ENCODE measurements around the gene PARD3. TPM values are rescaled to one million over a fixed set of nuclear protein-coding genes. Genes with fewer than 3 reads are reported as not detected.

Gene PARD3
- total RNA-seq, 3 donors from 2014 or later, result 0.35 to 0.53 (median 0.37) TPM

GRCh38 chr10:34814223-34814912 lies 728 bp downstream of the PARD3 start:
- peak; percentile 23 to 31 for ATAC-seq

GRCh38 chr10:34813626-34814222 lies 1.4 kb downstream of the PARD3 start:
- Mint-ChIP-seq H3K27me3 (ENCODE audit: low read depth) (peaks cover 64% of the 10 kb centered on the region), H3K4me3 (peak overlapping the region; percentile 58), H3K36me3 (ENCODE audit: insufficient read depth) (no peaks in the 10 kb centered on the region), H3K9me3 (no peaks in the 10 kb centered on the region), H3K4me1 (ENCODE audit: low read depth) (peaks cover 16% of the 10 kb centered on the region)
- ATAC-seq (no peak), DNase-seq (no peak)

More at GRCh38 chr10:34814223-34814912, 728 bp downstream of the PARD3 start:
- Mint-ChIP-seq H3K27me3 (ENCODE audit: low read depth) (peaks cover 61% of the 10 kb centered on the region), H3K9me3 (no peaks in the 10 kb centered on the region), H3K4me3 (peak overlapping the region; percentile 58), H3K4me1 (ENCODE audit: low read depth) (peaks cover 13% of the 10 kb centered on the region), H3K36me3 (ENCODE audit: insufficient read depth) (no peaks in the 10 kb centered on the region)
- no peak for DNase-seq

- peaks cover 16% of the 10 kb centered on the region for H3K4me1 Mint-ChIP-seq (ENCODE audit: low read depth)
- H3K4me3 Mint-ChIP-seq, result no peak overlapping the region
- DNase-seq (no peak), ATAC-seq (no peak)
- peaks cover 61% of the 10 kb centered on the region for H3K27me3 Mint-ChIP-seq (ENCODE audit: low read depth)
- no peaks in the 10 kb centered on the region for H3K36me3 Mint-ChIP-seq (ENCODE audit: insufficient read depth)
- no peaks in the 10 kb centered on the region for H3K9me3 Mint-ChIP-seq
Measured at GRCh38 chr10:34812771-34813170, 2.3 kb downstream of the PARD3 start.

- Mint-ChIP-seq H3K9me3 (no peaks in the 10 kb centered on the region), H3K4me3 (no peak overlapping the region), H3K36me3 (ENCODE audit: insufficient read depth) (no peaks in the 10 kb centered on the region), H3K4me1 (ENCODE audit: low read depth) (peaks cover 16% of the 10 kb centered on the region), H3K27me3 (ENCODE audit: low read depth) (peaks cover 55% of the 10 kb centered on the region)
- DNase-seq, result no peak
- no peak for ATAC-seq
Measured at GRCh38 chr10:34811968-34812514, 3.1 kb downstream of the PARD3 start.

GRCh38 chr10:34811126-34811967 lies 3.7 kb downstream of the PARD3 start:
- H3K4me3 Mint-ChIP-seq, result no peak overlapping the region
- no peak for DNase-seq

GRCh38 chr10:34809796-34810195 lies 5.3 kb downstream of the PARD3 start:
- ATAC-seq (no peak), DNase-seq (no peak)
- H3K36me3 Mint-ChIP-seq (ENCODE audit: insufficient read depth), result no peaks in the 10 kb centered on the region
- H3K9me3 Mint-ChIP-seq, result no peaks in the 10 kb centered on the region
- peaks cover 6% of the 10 kb centered on the region for H3K4me1 Mint-ChIP-seq (ENCODE audit: low read depth)
- no peak overlapping the region for H3K4me3 Mint-ChIP-seq
- H3K27me3 Mint-ChIP-seq (ENCODE audit: low read depth), result peaks cover 42% of the 10 kb centered on the region

More at GRCh38 chr10:34811126-34811967, 3.7 kb downstream of the PARD3 start:
- Mint-ChIP-seq H3K27me3 (ENCODE audit: low read depth) (peaks cover 50% of the 10 kb centered on the region), H3K9me3 (no peaks in the 10 kb centered on the region), H3K4me1 (ENCODE audit: low read depth) (peaks cover 12% of the 10 kb centered on the region), H3K36me3 (ENCODE audit: insufficient read depth) (no peaks in the 10 kb centered on the region)
- no peak for ATAC-seq

- H3K36me3 Mint-ChIP-seq (ENCODE audit: insufficient read depth), result no peaks in the 10 kb centered on the region
- peaks cover 6% of the 10 kb centered on the region for H3K4me1 Mint-ChIP-seq (ENCODE audit: low read depth)
- DNase-seq (no peak), ATAC-seq (peak; percentile 18 to 32)
- H3K27me3 Mint-ChIP-seq (ENCODE audit: low read depth), result peaks cover 42% of the 10 kb centered on the region
- H3K9me3 Mint-ChIP-seq, result no peaks in the 10 kb centered on the region
- H3K4me3 Mint-ChIP-seq, result no peak overlapping the region
Measured at GRCh38 chr10:34808801-34809745, 6.0 kb downstream of the PARD3 start.

GRCh38 chr10:34808336-34808735 lies 6.8 kb downstream of the PARD3 start:
- H3K4me3 Mint-ChIP-seq, result no peak overlapping the region
- peaks cover 6% of the 10 kb centered on the region for H3K4me1 Mint-ChIP-seq (ENCODE audit: low read depth)
- H3K36me3 Mint-ChIP-seq (ENCODE audit: insufficient read depth), result no peaks in the 10 kb centered on the region
- DNase-seq (no peak), ATAC-seq (no peak)
- no peaks in the 10 kb centered on the region for H3K9me3 Mint-ChIP-seq
- peaks cover 35% of the 10 kb centered on the region for H3K27me3 Mint-ChIP-seq (ENCODE audit: low read depth)

GRCh38 chr10:34804306-34804705 lies 10.8 kb downstream of the PARD3 start:
- Mint-ChIP-seq H3K9me3 (no peaks in the 10 kb centered on the region), H3K4me3 (no peak overlapping the region), H3K36me3 (ENCODE audit: insufficient read depth) (no peaks in the 10 kb centered on the region), H3K4me1 (ENCODE audit: low read depth) (peaks cover 2% of the 10 kb centered on the region), H3K27me3 (ENCODE audit: low read depth) (peaks cover 4% of the 10 kb centered on the region)
- DNase-seq (no peak), ATAC-seq (no peak)

- DNase-seq (no peak), ATAC-seq (no peak)
- Mint-ChIP-seq H3K36me3 (ENCODE audit: insufficient read depth) (no peaks in the 10 kb centered on the region), H3K4me3 (no peak overlapping the region), H3K27me3 (ENCODE audit: low read depth) (no peaks in the 10 kb centered on the region), H3K4me1 (ENCODE audit: low read depth) (no peaks in the 10 kb centered on the region), H3K9me3 (no peaks in the 10 kb centered on the region)
Measured at GRCh38 chr10:34802692-34803091, 12.4 kb downstream of the PARD3 start.

GRCh38 chr10:34801097-34801733 lies 13.9 kb downstream of the PARD3 start:
- H3K9me3 Mint-ChIP-seq, result no peaks in the 10 kb centered on the region
- no peaks in the 10 kb centered on the region for H3K27me3 Mint-ChIP-seq (ENCODE audit: low read depth)
- ATAC-seq (no peak), DNase-seq (no peak)
- no peak overlapping the region for H3K4me3 Mint-ChIP-seq
- no peaks in the 10 kb centered on the region for H3K4me1 Mint-ChIP-seq (ENCODE audit: low read depth)
- H3K36me3 Mint-ChIP-seq (ENCODE audit: insufficient read depth), result no peaks in the 10 kb centered on the region

GRCh38 chr10:34800624-34801023 lies 14.5 kb downstream of the PARD3 start:
- Mint-ChIP-seq H3K9me3 (no peaks in the 10 kb centered on the region), H3K36me3 (ENCODE audit: insufficient read depth) (no peaks in the 10 kb centered on the region), H3K27me3 (ENCODE audit: low read depth) (no peaks in the 10 kb centered on the region), H3K4me3 (no peak overlapping the region), H3K4me1 (ENCODE audit: low read depth) (no peaks in the 10 kb centered on the region)
- ATAC-seq (no peak), DNase-seq (no peak)

GRCh38 chr10:34798654-34799053 lies 16.4 kb downstream of the PARD3 start:
- ATAC-seq, result no peak
- no peak overlapping the region for H3K4me3 Mint-ChIP-seq
- H3K36me3 Mint-ChIP-seq (ENCODE audit: insufficient read depth), result no peaks in the 10 kb centered on the region
- no peak for DNase-seq
- no peaks in the 10 kb centered on the region for H3K4me1 Mint-ChIP-seq (ENCODE audit: low read depth)
- no peaks in the 10 kb centered on the region for H3K9me3 Mint-ChIP-seq
- H3K27me3 Mint-ChIP-seq (ENCODE audit: low read depth), result no peaks in the 10 kb centered on the region
